Measurements from ENCODE around the gene CD180. TPM values are rescaled to one million over a fixed set of nuclear protein-coding genes. Genes with fewer than 3 reads are reported as not detected.

The CD180 gene
- total RNA-seq, 4 donors from 2014 or later: 0.18 to 5.0 (median 1.0) TPM

DNA sequence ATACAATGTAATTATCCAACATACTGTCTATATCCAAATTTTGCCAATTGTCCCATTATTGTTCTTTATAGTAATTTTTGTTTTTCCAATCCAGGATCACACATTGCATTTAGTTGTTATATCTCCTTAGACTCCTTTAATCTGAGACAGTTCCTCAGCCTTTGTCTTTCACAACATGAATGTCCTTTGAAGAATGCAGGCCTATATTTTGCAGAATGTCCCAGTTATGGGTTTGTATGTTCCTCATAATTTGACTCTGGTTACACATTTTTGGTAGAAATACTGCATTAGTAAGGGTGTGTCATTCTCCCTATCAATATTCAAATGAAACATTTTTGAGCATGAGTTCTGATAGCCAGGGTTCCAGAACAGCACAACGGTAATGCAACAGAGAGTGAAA lies 6.7 kb downstream of the CD180 start:
- no peak for DNase-seq
- TF ChIP-seq, protein P1, sequence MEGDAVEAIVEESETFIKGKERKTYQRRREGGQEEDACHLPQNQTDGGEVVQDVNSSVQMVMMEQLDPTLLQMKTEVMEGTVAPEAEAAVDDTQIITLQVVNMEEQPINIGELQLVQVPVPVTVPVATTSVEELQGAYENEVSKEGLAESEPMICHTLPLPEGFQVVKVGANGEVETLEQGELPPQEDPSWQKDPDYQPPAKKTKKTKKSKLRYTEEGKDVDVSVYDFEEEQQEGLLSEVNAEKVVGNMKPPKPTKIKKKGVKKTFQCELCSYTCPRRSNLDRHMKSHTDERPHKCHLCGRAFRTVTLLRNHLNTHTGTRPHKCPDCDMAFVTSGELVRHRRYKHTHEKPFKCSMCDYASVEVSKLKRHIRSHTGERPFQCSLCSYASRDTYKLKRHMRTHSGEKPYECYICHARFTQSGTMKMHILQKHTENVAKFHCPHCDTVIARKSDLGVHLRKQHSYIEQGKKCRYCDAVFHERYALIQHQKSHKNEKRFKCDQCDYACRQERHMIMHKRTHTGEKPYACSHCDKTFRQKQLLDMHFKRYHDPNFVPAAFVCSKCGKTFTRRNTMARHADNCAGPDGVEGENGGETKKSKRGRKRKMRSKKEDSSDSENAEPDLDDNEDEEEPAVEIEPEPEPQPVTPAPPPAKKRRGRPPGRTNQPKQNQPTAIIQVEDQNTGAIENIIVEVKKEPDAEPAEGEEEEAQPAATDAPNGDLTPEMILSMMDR (IDR thresholded peaks at IDR 0.05): no peak
- no peak for TF ChIP-seq POLR2A (IDR thresholded peaks at IDR 0.05)
- Histone ChIP-seq H3K27ac (peak overlapping the region in 1 of 4 donors; percentile 43), H3K4me1 (peaks cover 0 to 6% (median 2%) of the 10 kb centered on the region in 4 donors), H3K9me3 (no peaks in the 10 kb centered on the region), H3K36me3 (no peaks in the 10 kb centered on the region), H3K4me3 (no peak overlapping the region), H3K27me3 (no peaks in the 10 kb centered on the region)

DNA sequence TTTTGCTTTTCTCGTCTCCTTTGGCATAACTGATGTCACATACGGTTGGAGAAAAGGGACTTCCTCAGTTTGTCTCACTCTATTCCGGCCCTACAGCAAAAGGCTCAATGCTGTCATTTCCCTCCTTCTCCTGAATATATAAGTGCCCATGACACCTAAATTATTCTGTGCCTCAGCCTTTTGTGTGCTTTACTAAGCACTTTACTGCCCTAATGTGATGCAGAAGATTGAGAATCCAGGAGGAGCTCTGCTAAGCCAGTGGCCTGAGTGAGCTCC lies 7.6 kb downstream of the CD180 start:
- Histone ChIP-seq H3K9me3 (no peaks in the 10 kb centered on the region), H3K27me3 (no peaks in the 10 kb centered on the region), H3K36me3 (no peaks in the 10 kb centered on the region), H3K4me3 (no peak overlapping the region), H3K27ac (peak overlapping the region in 1 of 4 donors; percentile 71), H3K4me1 (peaks cover 0 to 6% (median 2%) of the 10 kb centered on the region in 4 donors)
- DNase-seq: no peak
- TF ChIP-seq POLR2A (IDR thresholded peaks at IDR 0.05): no peak
- TF ChIP-seq, protein P1 (IDR thresholded peaks at IDR 0.05): no peak

DNA sequence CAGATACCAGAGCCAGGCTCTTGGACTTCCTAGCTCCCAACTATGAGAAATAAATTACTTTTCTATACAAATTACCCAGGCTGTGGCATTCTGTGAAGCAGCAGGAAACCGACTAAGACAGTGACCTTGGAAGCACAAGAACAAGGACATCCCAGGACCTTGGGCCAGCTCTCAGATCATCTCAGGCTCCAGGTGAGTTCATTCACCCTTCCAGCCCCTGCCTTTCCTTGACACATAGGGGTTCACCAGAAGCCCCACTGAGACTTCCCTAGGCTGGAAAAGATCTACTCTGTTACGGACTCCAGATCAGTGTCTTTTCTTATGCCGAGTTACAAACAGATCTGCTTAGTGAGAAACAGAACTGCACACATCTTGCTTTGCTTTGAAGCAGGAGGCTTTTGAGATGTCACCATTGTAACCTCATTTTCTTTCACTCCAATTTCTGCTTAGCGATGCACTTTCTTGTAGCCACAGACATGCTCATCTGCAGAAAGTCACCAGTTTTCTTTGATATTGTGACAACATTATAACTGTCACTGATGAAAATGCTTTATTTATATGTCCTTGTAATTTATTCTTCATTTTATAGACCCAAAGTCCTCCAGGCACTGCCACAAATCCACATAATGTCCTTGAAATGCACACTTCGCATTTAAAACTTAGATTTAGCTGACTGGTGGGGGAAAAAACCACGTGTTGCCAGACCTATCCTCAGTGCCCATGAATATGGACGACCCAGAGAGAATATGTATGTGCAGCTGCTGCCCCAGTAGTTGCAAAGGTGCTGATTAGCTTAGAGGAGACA lies 8.1 kb downstream of the CD180 start:
- no peak for DNase-seq
- TF ChIP-seq POLR2A (IDR thresholded peaks at IDR 0.05): no peak
- H3K27me3 ChIP-seq: no peaks in the 10 kb centered on the region
- no peak overlapping the region for H3K4me3 ChIP-seq
- peaks cover 0 to 5% (median 1%) of the 10 kb centered on the region in 4 donors for H3K4me1 ChIP-seq
- H3K36me3 ChIP-seq: no peaks in the 10 kb centered on the region
- peak overlapping the region in 1 of 4 donors; percentile 71 for H3K27ac ChIP-seq
- H3K9me3 ChIP-seq: no peaks in the 10 kb centered on the region

DNA sequence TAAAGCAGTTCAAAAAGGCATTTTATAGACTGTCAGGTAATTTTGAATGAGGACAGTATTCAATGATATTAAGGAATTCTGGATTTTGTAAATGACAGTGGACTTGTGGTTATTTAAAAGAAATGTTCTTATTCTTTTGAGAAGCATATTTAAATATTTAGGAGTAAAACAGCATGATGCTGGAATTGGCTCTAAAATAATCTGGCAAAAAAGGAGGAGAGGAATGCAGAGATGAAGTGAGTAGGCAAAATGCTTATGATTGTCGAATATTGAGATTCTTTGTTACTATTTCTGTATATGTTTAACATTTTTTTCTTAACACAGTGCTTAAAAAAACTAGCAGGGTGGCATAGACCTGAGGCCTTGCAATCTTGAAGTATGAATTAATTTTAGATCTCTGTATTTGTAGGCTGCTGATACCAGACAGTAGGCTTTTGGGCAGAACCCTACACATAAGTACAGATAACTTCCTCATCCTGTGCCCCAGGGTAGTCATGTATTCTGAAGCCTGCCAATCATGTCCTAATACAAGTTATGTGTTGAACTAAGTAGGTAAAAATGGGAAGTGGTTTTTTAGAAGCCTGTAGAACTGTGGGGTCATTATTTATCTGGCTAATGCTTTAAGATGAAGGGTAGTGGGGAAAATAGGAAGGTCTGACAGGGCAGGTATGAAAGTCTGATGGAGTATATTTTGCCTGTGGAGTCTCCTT lies 9.4 kb downstream of the CD180 start:
- DNase-seq: peak in 1 of 3 donors; percentile 25
- Histone ChIP-seq H3K4me3 (no peak overlapping the region), H3K27ac (peak overlapping the region in 3 of 4 donors; percentile 4 to 71 (median 23)), H3K4me1 (peaks cover 0 to 5% (median 0%) of the 10 kb centered on the region in 4 donors), H3K36me3 (no peaks in the 10 kb centered on the region), H3K27me3 (no peaks in the 10 kb centered on the region), H3K9me3 (no peaks in the 10 kb centered on the region)
- no peak for TF ChIP-seq POLR2A (IDR thresholded peaks at IDR 0.05)
- TF ChIP-seq, protein P1 (IDR thresholded peaks at IDR 0.05): no peak

DNA sequence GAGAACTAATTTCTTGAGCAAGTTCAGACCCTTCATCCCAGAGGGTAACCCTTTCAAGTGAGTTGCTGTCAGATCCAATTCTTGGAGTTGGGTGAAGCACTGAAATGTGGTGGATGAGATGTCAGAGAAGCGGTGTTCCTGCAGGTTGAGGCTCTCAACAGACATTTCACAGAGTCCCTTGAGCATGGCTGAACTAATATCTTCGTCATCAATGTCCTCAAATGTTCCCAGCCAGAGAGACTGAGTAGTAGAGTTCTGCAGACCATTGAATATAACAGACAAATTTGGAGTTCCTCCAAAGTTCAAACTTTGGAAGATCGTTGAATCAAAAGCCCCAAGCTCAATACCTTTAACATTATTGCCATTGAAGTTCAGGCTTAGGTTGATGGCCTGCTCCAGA lies 12.7 kb downstream of the CD180 start:
- Histone ChIP-seq H3K27me3 (no peaks in the 10 kb centered on the region), H3K36me3 (no peaks in the 10 kb centered on the region), H3K9me3 (no peaks in the 10 kb centered on the region), H3K27ac (no peak overlapping the region), H3K4me3 (no peak overlapping the region), H3K4me1 (no peaks in the 10 kb centered on the region)
- TF ChIP-seq, protein P1 (IDR thresholded peaks at IDR 0.05): no peak
- TF ChIP-seq POLR2A (IDR thresholded peaks at IDR 0.05): no peak
- DNase-seq: no peak

DNA sequence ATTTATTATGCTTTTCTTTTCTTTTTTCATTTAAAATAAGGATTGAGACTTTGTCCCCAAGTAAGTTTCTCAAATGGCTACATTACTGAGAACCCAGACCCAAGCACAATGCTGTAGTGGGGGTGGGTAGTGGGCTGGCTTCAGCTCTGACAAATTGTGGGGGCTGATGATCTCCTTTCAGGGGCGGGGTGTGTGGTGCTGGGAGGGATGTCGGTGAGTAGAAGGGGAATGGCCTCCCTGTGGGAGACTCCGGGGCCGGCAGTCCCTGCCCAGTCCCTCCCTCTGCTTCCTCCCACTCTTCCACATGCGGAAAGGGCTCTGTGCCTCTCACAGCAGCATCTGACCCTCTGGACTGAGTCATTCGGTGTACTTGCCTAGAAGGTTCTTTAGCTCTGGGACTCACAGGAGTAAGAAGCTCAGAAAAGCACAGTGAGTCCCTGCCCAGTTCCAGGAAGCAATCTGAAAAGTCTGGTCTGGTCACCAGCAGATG lies 14.3 kb downstream of the CD180 start:
- DNase-seq: peak in 1 of 3 donors; percentile 49
- TF ChIP-seq, protein P1 (IDR thresholded peaks at IDR 0.05): no peak
- no peak for TF ChIP-seq POLR2A (IDR thresholded peaks at IDR 0.05)
- Histone ChIP-seq H3K27me3 (no peaks in the 10 kb centered on the region), H3K36me3 (no peaks in the 10 kb centered on the region), H3K4me3 (no peak overlapping the region), H3K4me1 (no peaks in the 10 kb centered on the region), H3K27ac (peak overlapping the region; percentile 13 to 56 (median 42)), H3K9me3 (peaks cover 0 to 3% (median 0%) of the 10 kb centered on the region in 4 donors)
